ENCODE results near the gene SPX. TPM values are rescaled to one million over a fixed set of nuclear protein-coding genes. Genes with fewer than 3 reads are reported as not detected.

SPX gene
- total and polyA plus RNA-seq, 11 donors = 1.8 to 20.0 (median 12.8) TPM

- ATAC-seq (peak; percentile 99 to 100 (median 99)), DNase-seq (peak; percentile 88 to 95 (median 93))
- Histone ChIP-seq H3K27me3 (no peaks in the 10 kb centered on the region), H3K9me3 (no peaks in the 10 kb centered on the region), H3K4me1 (peaks cover 8 to 57% (median 44%) of the 10 kb centered on the region in 12 donors), H3K27ac (peak within 1 kb of the TSS; percentile 39 to 91 (median 88)), H3K36me3 (peaks cover 0 to 28% (median 22%) of the 10 kb centered on the region in 9 donors), H3K4me3 (peak within 1 kb of the TSS; percentile 77 to 97 (median 90))
- no peak for TF ChIP-seq CTCF (IDR thresholded peaks at IDR 0.05)
- TF ChIP-seq POLR2A (IDR thresholded peaks at IDR 0.05) = peak in 1 of 2 donors; percentile 72
- WGBS, 4 donors = 0 to 1% (median 0%) methylated on average over 49 to 61 of the region's 61 CpGs
- intact Hi-C loops (cut with DNase I) = loop anchor here in 7 of 10 donors (5.0 to 10.0 kb wide), 6 partner anchors 64 to 183 kb away; partner anchors contain the start of genes LDHB (in 3 of the 7) and PYROXD1 (in 3 of the 7)
Measured at GRCh38 chr12:21501258-21502163, 24.6 kb upstream of the SPX start, which contains the start of the genes GOLT1B and RECQL. GOLT1B (plus strand) TSS chr12:21501789; CDS start chr12:21501924, 135 bp downstream. RECQL (minus strand) TSS chr12:21501635; CDS start chr12:21499570, 2,065 bp downstream.

DNA sequence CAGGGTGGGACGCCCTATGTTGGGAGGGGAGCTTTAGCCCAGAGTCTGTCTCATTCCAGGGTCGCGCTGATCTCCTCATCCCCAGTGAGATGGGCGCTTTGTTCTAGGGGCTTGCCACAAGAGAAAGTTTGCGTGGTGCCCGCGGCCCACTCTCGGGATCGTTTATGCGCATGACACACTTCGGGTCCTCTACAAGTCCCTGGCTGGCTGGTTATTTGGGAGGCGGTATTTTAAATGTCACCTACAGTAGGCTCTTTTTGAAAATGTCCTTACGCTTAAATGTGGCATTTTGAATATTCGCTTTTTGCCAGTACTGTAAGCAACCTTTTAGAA, 24.0 kb upstream of the SPX start:
- Histone ChIP-seq H3K4me3 (peak overlapping the region; percentile 77 to 97 (median 90)), H3K36me3 (peaks cover 0 to 25% (median 19%) of the 10 kb centered on the region in 9 donors), H3K4me1 (peaks cover 8 to 57% (median 44%) of the 10 kb centered on the region in 12 donors), H3K9me3 (no peaks in the 10 kb centered on the region), H3K27me3 (no peaks in the 10 kb centered on the region), H3K27ac (peak overlapping the region; percentile 39 to 91 (median 88))
- intact Hi-C loops (cut with DNase I) = loop anchor here in 7 of 10 donors (5.0 to 10.0 kb wide), 6 partner anchors 65 to 183 kb away; partner anchors contain the start of genes LDHB (in 3 of the 7) and PYROXD1 (in 3 of the 7)
- 0 to 1% (median 1%) methylated on average over 10 to 14 of the region's 14 CpGs for WGBS, 4 donors
- no peak for TF ChIP-seq CTCF (IDR thresholded peaks at IDR 0.05)
- TF ChIP-seq POLR2A (IDR thresholded peaks at IDR 0.05) = no peak
- DNase-seq (peak in 2 of 5 donors; percentile 12 to 28), ATAC-seq (peak in 2 of 4 donors; percentile 9 to 25)

DNA sequence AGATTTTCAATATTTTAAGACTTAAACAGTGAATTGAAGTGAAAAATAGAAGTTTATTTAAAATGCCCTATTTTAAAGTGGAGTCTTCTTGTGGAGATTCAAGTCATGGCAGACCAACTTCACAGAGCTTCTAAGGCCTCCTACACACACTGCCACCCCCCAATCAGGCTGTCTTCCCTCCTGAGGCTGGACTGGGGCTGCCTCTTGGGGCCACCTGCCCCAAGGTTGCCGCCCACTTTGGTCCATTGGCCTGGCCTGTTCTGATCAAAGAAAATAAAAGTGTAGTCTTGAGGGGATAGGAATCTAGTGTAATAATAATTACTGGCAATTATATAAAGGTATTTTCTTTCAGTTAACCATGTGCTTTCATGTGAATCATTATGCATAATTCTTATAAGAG, 23.2 kb upstream of the SPX start:
- intact Hi-C loops (cut with DNase I) = loop anchor here in 7 of 10 donors (5.0 to 10.0 kb wide), 6 partner anchors 66 to 182 kb away; partner anchors contain the start of genes LDHB (in 3 of the 7) and PYROXD1 (in 3 of the 7)
- TF ChIP-seq CTCF (IDR thresholded peaks at IDR 0.05) = no peak
- TF ChIP-seq POLR2A (IDR thresholded peaks at IDR 0.05) = no peak
- Histone ChIP-seq H3K27ac (no peak overlapping the region), H3K36me3 (peaks cover 0 to 25% (median 19%) of the 10 kb centered on the region in 9 donors), H3K4me1 (peaks cover 8 to 57% (median 44%) of the 10 kb centered on the region in 12 donors), H3K4me3 (peak overlapping the region in 10 of 12 donors; percentile 81 to 97 (median 90)), H3K9me3 (no peaks in the 10 kb centered on the region), H3K27me3 (no peaks in the 10 kb centered on the region)
- whole genome bisulfite sequencing, 4 donors = 75 to 98% (median 81%) methylated on average over 1 of the region's 1 CpG
- no peak for DNase-seq
- no peak for ATAC-seq

DNA sequence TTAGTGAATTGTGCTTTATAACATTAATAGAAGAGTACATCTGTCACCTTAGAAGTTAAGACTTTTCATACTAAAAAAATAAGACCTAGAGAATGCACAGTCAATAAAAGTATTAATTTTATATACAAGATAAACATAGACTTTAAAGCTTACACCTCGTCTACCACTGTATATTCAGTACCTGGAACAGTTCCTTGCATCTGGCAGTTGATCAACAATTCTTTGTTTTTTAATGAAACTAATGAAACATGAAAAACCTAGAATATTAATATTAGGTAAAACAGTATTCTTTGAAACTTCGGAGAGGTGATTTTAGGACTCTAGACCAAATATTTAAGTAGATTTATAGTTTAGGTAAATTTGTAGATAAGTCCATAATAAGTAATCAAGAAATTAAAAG, 20.2 kb upstream of the SPX start:
- Histone ChIP-seq H3K36me3 (peaks cover 0 to 41% (median 35%) of the 10 kb centered on the region in 9 donors), H3K9me3 (no peaks in the 10 kb centered on the region), H3K4me3 (no peak overlapping the region), H3K27ac (no peak overlapping the region), H3K4me1 (peaks cover 0 to 43% (median 25%) of the 10 kb centered on the region in 12 donors), H3K27me3 (no peaks in the 10 kb centered on the region)
- TF ChIP-seq POLR2A (IDR thresholded peaks at IDR 0.05) = no peak
- no peak for TF ChIP-seq CTCF (IDR thresholded peaks at IDR 0.05)
- ATAC-seq (no peak), DNase-seq (no peak)
- 14 to 59% (median 47%) methylated on average over 2 of the region's 2 CpGs for WGBS, 4 donors
- intact Hi-C loops (cut with DNase I) = loop anchor here in 5 of 10 donors (10.0 kb wide), 3 partner anchors 149 to 179 kb away; partner anchors contain the start of gene LDHB (in 2 of the 5)
